GM21423 (cell line): Measurements from ENCODE around the gene CES3.

ENCODE experiments used
- ATAC-seq: cut with Tn5 transposase; IDR thresholded peaks from one replicate; pipeline ENCODE4 v1.9.1; 2021; ENCODE audit warnings: mild to moderate bottlenecking, moderate library complexity; ENCODE audit not compliant: unreplicated experiment

CES3 gene

GRCh38 chr16:66961065-66961744 lies at the start of gene CES3:
TSS of gene CES3 (plus strand) at chr16:66961266. CDS start at chr16:66961308, 42 bp downstream.
- peak; percentile 69 for ATAC-seq

GRCh38 chr16:66911801-66912200 lies 49.3 kb upstream of the CES3 start:
- no peak for ATAC-seq

GRCh38 chr16:66913081-66913480 lies 48.0 kb upstream of the CES3 start:
- ATAC-seq = no peak

GRCh38 chr16:66913711-66914110 lies 47.4 kb upstream of the CES3 start:
- ATAC-seq = no peak

GRCh38 chr16:66914541-66914940 lies 46.5 kb upstream of the CES3 start:
- ATAC-seq = no peak

GRCh38 chr16:66915041-66915440 lies 46.0 kb upstream of the CES3 start:
- no peak for ATAC-seq

GRCh38 chr16:66916518-66916917 lies 44.5 kb upstream of the CES3 start:
- ATAC-seq = no peak

- ATAC-seq = no peak
Observed at GRCh38 chr16:66917741-66918140, 43.3 kb upstream of the CES3 start.

- no peak for ATAC-seq
Observed at GRCh38 chr16:66918355-66918754, 42.7 kb upstream of the CES3 start.

- no peak for ATAC-seq
Observed at GRCh38 chr16:66918803-66919568, 42.1 kb upstream of the CES3 start, which contains the start of gene CDH16. TSS of gene CDH16 (minus strand) at chr16:66918885. CDS start at chr16:66918065, 820 bp downstream.

GRCh38 chr16:66919569-66920298 lies 41.3 kb upstream of the CES3 start:
- ATAC-seq = no peak

- ATAC-seq = no peak
Observed at GRCh38 chr16:66920299-66920590, 40.8 kb upstream of the CES3 start.

- ATAC-seq = no peak
Observed at GRCh38 chr16:66920924-66921680, 40.0 kb upstream of the CES3 start.

- no peak for ATAC-seq
Observed at GRCh38 chr16:66921729-66922450, 39.2 kb upstream of the CES3 start.

- no peak for ATAC-seq
Observed at GRCh38 chr16:66923247-66923731, 37.8 kb upstream of the CES3 start.

- no peak for ATAC-seq
Observed at GRCh38 chr16:66923866-66924265, 37.2 kb upstream of the CES3 start.

GRCh38 chr16:66924527-66925321 lies 36.3 kb upstream of the CES3 start:
- no peak for ATAC-seq

- ATAC-seq = no peak
Observed at GRCh38 chr16:66925322-66925840, 35.7 kb upstream of the CES3 start, which contains the start of gene RRAD. TSS of gene RRAD (minus strand) at chr16:66925535. CDS start at chr16:66925179, 356 bp downstream.
